Ishikawa (cell line): Measurements from ENCODE around the gene SHC2.

Experiments used
- CEBPB ChIP-seq: IDR thresholded peaks from 2 replicates; pipeline ENCODE4 v1.6.1; 2012
- CREB1 ChIP-seq: IDR thresholded peaks from 2 replicates; pipeline ENCODE4 v1.6.1; 2012; ENCODE audit warnings: low read depth
- EGR1 ChIP-seq: IDR thresholded peaks from 2 replicates; pipeline ENCODE4 v1.6.1; 2012
- EP300 ChIP-seq: IDR thresholded peaks from 2 replicates; pipeline ENCODE4 v1.6.1; 2012; ENCODE audit warnings: borderline replicate concordance
- FOXM1 ChIP-seq: IDR thresholded peaks from 2 replicates; pipeline ENCODE4 v1.6.1; 2012; ENCODE audit warnings: low read depth, borderline replicate concordance
- NFIC ChIP-seq: IDR thresholded peaks from 2 replicates; pipeline ENCODE4 v1.6.1; 2012
- RAD21 ChIP-seq: IDR thresholded peaks from 2 replicates; pipeline ENCODE4 v1.6.1; 2012; ENCODE audit warnings: low read depth
- TAF1 ChIP-seq: IDR thresholded peaks from 2 replicates; pipeline ENCODE4 v1.6.1; 2012; ENCODE audit warnings: low read depth, mild to moderate bottlenecking
- TCF12 ChIP-seq: IDR thresholded peaks from 2 replicates; pipeline ENCODE4 v1.6.1; 2012; ENCODE audit warnings: low read depth
- TEAD4 ChIP-seq: IDR thresholded peaks from 2 replicates; pipeline ENCODE4 v1.6.1; 2012
- YY1 ChIP-seq: IDR thresholded peaks from 2 replicates; pipeline ENCODE4 v1.6.1; 2012; ENCODE audit warnings: low read depth
- ZBTB7A ChIP-seq: IDR thresholded peaks from 2 replicates; pipeline ENCODE4 v1.6.1; 2012; ENCODE audit warnings: low read depth
- TF ChIP-seq, protein P1 (sequence below): IDR thresholded peaks from 2 replicates; pipeline ENCODE4 v1.6.1; 2012; ENCODE audit warnings: low read depth, mild to moderate bottlenecking
- TF ChIP-seq, protein P2 (sequence below): IDR thresholded peaks from 2 replicates; pipeline ENCODE4 v1.6.1; 2012
- TF ChIP-seq, protein P3 (sequence below): IDR thresholded peaks from 2 replicates; pipeline ENCODE4 v1.6.1; 2012

The SHC2 gene

DNA sequence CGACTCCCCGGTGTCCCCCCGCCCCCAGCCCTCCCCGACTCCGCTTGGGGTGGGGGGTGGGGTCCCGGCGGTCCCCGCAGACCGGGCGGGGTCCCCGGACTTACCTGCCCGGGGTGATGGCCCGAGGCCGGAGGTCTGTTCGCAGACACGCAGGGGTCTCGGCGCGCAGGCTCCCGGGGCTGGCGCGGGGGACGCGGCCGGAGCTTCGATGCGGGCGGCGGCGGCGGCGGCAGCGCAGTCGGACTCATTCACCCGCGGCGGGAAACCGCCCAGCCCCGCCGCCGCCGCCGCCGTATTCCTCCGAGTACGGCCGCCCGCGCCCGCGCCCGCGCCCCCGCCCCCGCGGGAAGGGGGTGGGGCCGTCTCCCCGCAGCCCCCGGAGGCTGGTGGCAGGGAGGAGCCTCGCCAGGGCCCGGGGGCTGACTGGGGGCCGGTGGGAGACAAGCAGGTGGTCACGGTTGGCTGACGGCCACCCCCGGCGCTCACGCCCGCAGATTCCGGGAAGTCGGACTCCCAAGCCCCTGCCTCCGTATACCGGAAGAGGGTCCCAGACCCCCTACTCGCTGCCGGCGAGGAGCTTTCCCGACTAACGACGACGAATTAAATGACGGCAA lies 51.8 kb downstream of the SHC2 start, which contains the start of gene C2CD4C:
Gene C2CD4C, minus strand, starts transcription at position 246 of the 614 bp plus-strand sequence. CDS start 786 bp downstream, outside the sequence.
- peak; percentile 79 for TF ChIP-seq ZBTB7A
- peak; percentile 30; the same call in 1 of the 2 replicates for TF ChIP-seq EGR1
- no peak for TF ChIP-seq CEBPB

DNA sequence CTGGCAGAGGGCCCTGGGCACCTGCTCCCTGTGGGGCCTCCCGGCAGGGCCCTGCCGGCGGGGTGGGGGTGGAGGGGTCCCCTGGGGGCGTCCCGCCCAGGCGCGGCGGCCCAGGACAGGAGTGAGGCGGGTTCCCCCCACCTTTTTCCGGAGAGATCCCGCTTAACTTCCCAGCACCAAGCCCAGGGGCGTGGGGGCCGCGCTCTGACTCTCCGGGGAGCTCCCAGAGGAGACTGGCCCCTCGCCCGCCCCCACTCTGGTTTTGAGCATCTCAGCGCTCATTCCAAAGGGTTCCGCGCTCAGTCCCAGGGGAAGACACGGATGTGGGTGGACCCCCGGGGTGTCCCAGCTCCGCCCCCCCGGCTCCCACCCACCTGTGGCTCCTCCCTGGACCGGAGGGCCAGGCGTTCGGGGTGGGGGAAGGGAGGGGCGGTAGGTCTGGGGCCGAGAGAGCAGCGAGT lies 52.4 kb downstream of the SHC2 start:
- no peak for TF ChIP-seq CREB1
- no peak for TF ChIP-seq RAD21
- peak; percentile 28; the same call in 1 of the 2 replicates for TF ChIP-seq ZBTB7A
- no peak for TF ChIP-seq TCF12
- no peak for TF ChIP-seq EGR1
- no peak for TF ChIP-seq TAF1
- no peak for TF ChIP-seq EP300
- no peak for TF ChIP-seq TEAD4

DNA sequence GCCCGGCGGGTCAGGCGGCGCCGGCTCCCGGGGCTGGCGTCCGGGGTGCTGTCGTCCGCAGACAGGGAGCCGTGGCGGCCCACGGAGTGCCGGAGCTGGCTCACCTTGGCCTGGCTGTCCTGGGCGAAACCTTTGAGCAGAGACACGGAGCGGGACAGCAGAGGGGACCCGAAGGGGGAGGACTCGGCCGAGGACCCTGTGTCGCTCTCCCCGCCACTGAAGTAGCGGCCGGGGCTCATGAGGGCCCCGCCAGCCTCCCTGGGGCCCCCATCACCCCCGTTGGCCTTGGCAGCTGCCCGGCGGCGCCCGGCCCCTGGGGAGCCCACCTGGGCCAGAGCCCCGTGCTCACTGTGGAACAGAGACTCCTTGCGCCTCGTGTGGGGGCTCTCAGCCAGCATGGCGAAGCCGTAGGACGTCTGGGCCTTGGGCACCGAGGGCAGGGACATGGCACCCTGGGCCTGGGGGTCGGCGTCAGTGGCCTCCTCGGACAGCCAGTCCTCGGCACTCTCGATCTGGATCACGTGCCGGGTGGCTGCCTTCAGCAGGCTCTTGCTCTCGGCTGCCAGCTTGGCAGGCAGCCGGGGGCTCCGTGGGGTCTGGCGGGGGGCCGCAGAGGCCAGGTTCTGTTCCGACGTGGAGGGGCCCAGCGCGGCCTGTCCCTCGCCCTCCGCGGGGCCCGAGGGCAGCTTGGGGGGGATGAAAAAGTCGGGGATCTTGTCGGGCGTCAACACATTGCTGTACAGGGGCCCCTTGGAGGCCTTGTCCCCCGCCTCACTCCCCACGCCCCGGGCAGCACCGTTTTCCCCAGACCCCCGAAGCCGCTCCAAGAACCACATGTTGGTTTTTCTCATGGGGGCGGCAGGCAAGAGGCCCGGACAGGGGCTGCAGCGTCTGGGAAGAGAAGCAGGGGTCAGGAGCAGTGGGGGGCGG lies 53.1 kb downstream of the SHC2 start:
- TF ChIP-seq, protein P1, sequence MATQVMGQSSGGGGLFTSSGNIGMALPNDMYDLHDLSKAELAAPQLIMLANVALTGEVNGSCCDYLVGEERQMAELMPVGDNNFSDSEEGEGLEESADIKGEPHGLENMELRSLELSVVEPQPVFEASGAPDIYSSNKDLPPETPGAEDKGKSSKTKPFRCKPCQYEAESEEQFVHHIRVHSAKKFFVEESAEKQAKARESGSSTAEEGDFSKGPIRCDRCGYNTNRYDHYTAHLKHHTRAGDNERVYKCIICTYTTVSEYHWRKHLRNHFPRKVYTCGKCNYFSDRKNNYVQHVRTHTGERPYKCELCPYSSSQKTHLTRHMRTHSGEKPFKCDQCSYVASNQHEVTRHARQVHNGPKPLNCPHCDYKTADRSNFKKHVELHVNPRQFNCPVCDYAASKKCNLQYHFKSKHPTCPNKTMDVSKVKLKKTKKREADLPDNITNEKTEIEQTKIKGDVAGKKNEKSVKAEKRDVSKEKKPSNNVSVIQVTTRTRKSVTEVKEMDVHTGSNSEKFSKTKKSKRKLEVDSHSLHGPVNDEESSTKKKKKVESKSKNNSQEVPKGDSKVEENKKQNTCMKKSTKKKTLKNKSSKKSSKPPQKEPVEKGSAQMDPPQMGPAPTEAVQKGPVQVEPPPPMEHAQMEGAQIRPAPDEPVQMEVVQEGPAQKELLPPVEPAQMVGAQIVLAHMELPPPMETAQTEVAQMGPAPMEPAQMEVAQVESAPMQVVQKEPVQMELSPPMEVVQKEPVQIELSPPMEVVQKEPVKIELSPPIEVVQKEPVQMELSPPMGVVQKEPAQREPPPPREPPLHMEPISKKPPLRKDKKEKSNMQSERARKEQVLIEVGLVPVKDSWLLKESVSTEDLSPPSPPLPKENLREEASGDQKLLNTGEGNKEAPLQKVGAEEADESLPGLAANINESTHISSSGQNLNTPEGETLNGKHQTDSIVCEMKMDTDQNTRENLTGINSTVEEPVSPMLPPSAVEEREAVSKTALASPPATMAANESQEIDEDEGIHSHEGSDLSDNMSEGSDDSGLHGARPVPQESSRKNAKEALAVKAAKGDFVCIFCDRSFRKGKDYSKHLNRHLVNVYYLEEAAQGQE: no peak
- TF ChIP-seq, protein P2, sequence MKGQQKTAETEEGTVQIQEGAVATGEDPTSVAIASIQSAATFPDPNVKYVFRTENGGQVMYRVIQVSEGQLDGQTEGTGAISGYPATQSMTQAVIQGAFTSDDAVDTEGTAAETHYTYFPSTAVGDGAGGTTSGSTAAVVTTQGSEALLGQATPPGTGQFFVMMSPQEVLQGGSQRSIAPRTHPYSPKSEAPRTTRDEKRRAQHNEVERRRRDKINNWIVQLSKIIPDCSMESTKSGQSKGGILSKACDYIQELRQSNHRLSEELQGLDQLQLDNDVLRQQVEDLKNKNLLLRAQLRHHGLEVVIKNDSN: peak; percentile 42

DNA sequence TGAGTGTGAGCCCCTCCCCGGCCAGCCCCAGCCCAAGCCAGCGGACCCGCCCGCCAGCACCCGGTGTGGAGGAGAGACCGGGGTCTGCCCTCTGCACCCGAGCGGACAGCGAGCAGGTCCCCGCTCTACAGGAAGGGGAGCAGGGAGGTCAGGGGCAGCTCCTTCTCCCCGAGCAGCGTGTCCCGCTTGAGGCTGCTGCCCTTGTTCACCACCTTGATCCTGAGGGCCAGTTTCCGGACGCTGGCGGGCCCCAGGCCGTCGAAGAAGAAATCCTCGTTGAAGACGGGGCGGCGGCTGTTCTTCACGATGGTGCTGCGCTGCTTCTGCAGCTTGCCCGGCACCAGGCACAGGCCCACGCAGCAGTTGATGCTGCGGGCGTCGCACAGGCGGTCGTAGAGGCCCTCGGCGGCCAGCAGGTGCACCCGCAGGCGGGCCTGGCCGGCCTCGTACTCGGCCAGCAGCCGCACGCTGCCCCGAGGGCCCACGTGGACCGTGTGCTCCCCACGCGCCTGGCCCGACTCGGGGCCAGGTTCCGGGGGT lies 53.8 kb downstream of the SHC2 start:
- TF ChIP-seq, protein P3, sequence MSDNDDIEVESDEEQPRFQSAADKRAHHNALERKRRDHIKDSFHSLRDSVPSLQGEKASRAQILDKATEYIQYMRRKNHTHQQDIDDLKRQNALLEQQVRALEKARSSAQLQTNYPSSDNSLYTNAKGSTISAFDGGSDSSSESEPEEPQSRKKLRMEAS: no peak
- no peak for TF ChIP-seq NFIC
- TF ChIP-seq TEAD4: no peak
- no peak for TF ChIP-seq CREB1
- no peak for TF ChIP-seq ZBTB7A
- TF ChIP-seq, protein P2: no peak
- TF ChIP-seq EP300: no peak

DNA sequence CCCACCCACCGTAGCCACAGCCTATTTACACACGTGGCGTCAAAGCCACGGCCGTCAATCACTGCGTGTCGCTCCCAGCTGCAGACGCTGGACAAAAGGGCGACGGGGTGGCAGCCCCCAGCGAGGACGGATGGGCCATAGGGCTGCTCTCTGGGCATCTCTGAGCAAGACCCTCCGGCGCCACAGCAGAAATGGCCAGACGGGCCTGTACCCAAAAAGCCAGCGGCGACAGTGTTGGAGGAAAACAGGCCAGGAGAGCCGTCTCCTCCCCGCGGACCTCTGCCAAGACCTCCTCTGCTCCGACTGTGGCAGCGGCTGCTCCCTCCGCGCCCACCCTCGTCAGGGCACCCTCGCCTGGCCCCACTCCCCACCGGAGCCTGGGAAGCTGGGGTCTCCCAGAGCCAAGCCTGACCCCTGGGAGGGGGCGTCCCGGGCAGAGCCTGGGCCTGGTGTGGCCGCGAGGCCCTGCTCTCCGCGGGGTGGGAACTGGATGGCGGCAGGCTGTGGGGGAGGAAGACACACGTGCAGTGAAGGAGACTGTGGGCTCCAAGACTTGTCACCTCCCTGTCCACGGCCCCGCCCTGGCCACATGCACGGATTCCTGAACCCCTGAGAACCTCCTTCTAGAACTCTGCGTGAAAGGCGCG lies 54.6 kb downstream of the SHC2 start:
- TF ChIP-seq TCF12 (no peak), CREB1 (no peak), ZBTB7A (0 out of 2 replicates have a peak, but pooled peaks have one; percentile 35), TEAD4 (no peak), RAD21 (no peak), YY1 (no peak)

DNA sequence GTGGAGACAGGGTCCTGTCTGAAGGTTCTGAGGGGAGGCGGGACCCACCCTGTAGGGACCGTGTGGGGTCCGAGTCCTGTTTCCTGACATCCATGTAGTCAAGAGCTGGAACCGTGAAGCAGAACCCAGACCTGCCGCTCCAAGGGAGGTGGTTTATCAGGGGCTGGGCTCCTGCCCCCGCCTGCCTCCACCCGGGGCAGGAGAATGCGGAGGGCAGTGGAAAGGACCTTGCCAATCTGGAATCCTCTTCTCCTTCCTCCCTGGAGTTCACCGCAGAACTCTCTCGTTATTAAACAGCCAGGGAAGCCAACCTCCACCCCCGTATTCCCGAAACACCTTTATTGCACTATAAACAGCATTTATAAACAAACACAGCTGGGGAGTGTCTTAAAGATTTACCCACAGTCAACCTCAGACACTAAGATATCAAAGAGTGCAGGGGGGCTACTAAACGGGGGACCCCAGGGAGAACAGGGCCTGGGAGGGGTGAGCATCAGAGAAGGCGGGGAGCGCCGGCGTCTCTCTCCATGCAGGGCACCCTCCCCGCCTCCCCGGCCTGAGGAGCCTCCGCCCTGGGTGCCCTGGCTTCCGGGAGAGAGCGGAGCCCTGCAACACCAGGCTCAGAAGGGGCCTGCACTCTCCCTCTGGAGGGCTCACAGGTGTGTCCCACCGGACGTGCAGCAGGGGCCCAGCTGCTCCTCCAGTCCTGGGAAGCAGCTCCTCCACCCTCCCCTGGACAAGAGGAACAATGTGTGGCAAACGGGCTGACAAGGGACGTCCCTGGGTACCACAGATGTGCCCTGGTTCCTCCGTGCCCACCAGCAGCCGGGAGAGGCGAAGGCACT lies 55.5 kb downstream of the SHC2 start:
- TF ChIP-seq EP300: no peak
- TF ChIP-seq RAD21: no peak
- no peak for TF ChIP-seq FOXM1
- no peak for TF ChIP-seq TCF12
- TF ChIP-seq YY1: no peak
- TF ChIP-seq, protein P1: no peak
- TF ChIP-seq CEBPB: no peak
- TF ChIP-seq TAF1: no peak
- TF ChIP-seq EGR1: no peak
- no peak for TF ChIP-seq ZBTB7A
- TF ChIP-seq, protein P2: no peak
